HG02885 (cell line): ENCODE measurements around the gene CSTPP1.
"Not testable (repeated sequence)": the region's sequence is repeated elsewhere in the genome, so short reads cannot be mapped to it uniquely, and the experiment has no call there.

Source experiments
- ATAC-seq: cut with Tn5 transposase; IDR thresholded peaks from one replicate; pipeline ENCODE4 v1.9.1; 2021; ENCODE audit warnings: mild to moderate bottlenecking; ENCODE audit not compliant: unreplicated experiment, poor library complexity

The CSTPP1 gene

GRCh38 chr11:46949297-46949696, 12.7 kb downstream of the CSTPP1 start:
- no peak for ATAC-seq

GRCh38 chr11:46951864-46952263, 15.3 kb downstream of the CSTPP1 start:
- no peak for ATAC-seq

DNA sequence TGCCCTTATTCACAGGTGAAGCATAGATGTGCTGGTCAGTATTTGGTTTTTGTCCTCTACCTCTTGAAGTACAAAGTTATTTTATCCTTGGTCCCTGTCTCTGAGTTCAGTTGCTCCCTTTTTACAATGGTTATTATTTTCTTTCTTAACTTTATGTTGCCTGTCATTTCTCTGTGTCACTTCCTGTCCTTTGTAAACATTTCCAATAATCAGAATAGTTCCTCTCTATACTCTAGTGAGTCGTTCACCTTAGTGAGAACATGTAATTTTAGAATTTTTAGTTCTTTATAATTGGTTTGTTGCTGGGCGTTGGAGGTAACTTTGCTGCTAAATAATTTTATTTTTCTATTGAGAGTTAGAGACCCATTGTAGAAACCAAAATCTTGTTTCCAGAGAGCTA, 16.0 kb downstream of the CSTPP1 start:
- no peak for ATAC-seq

DNA sequence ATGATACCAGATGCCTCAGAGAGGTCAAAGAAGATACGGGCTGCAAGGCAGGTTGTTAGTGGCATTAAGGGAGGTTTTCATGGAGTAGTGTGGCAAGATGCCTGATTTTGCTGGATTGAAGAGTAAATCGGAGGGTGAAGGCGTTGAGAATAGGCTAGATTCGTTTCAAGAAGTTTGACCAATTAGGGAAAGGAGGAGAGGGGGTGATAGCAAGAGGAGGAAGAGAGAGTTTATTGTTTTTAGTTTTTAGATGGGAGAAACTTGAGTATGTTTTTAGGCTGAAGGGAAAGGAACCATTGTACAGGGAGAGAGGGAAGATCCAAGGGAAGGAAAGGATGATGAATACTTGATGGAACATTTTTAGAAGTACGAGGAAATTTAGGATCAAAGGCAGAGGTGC, 16.5 kb downstream of the CSTPP1 start:
- no peak for ATAC-seq

DNA sequence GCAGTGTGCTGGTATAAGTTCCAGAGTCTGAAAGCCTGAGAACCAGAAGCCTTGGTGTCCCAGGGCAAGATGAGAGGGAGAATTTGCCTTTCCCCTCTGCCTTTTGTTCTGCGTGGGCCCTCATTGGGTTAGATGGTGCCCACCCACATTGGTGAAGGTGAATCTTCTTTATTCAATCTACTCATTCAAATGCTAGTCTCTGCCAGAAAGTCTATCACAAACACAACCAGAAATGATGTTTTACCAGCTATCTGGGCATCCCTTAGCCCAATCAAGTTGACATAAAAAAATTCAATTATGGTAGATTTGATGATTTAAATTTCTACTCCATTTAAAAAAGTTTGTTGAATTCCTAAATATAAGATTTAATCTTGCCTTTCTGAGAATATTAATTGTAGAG, 22.2 kb downstream of the CSTPP1 start:
- ATAC-seq = no peak

- ATAC-seq = no peak
Measured at GRCh38 chr11:46961041-46961440, 24.5 kb downstream of the CSTPP1 start.

DNA sequence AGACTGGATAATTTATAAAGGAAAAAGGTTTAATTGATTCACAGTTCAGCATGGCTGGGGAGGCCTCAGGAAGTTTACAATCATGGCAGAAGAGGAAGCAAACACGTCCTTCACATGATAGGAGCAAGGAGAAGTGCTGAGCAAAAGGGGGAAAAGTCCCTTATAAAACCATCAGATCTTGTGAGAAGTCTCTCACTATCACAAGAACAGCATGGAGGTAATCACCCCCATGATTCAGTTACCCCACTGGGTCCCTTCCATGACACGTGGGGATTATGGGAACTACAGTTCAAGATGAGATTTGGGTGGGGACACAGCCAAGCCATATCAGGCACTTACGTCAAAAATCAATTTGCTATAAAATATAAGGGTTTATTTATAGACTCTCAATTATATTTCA, 25.3 kb downstream of the CSTPP1 start:
- not testable (repeated sequence) for ATAC-seq

GRCh38 chr11:46963844-46964243, 27.3 kb downstream of the CSTPP1 start:
- no peak for ATAC-seq

DNA sequence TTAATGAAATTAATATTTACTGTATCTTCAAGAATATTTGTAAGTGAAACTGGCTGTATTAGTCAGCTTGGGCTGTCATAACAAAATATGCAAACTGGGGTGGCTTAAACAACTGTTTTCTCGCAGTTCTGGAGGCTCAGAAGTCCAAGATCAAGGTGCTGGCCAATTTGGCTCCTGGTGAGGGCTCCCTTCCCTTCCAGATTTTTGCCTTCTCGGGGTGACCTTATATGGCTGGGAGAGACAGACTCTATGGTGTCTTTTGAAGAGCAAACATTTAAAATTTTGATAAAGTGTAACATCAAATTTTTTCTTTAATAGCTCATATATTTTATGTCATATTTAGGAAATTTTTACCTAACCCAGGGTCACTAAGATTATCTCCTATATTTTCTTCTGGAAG, 30.2 kb downstream of the CSTPP1 start:
- no peak for ATAC-seq

DNA sequence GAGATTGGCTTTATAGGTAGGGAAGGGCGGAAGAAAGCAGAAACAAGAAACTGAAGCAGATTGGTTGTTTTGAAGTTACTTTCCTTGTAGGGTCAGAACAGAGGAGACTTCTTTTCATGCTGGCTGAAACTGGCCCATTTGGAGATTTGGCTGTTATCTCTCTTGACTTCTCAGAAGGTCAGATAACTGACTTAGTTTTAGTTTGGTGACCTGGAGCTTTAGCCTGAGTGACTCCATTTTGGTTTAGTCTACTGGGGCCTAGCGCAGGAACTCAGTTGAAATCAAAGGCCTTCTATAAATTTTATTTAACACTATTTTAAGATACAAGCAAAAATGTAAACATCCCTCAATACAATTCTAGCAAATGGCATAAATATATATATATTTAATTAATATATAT, 31.4 kb downstream of the CSTPP1 start:
- ATAC-seq = no peak

DNA sequence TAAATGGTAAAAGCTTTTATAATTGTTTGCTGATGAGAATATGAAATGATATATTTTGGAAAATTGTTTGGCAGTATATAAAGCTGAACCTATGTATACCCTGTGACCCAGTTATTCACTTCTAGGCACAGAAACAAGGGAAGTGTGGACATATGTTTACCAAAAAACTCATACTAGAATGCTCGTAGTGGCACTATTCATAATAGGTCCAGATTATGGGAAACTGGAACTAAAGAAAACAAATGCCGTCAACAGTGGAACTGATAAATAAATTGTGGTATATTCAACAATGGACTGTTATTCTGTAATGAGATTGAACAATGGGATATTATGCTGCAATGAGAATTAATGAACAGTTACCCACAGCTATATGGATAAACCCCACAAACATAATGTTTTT, 32.8 kb downstream of the CSTPP1 start:
- no peak for ATAC-seq

GRCh38 chr11:46970913-46971625, 34.5 kb downstream of the CSTPP1 start:
- ATAC-seq = no peak

DNA sequence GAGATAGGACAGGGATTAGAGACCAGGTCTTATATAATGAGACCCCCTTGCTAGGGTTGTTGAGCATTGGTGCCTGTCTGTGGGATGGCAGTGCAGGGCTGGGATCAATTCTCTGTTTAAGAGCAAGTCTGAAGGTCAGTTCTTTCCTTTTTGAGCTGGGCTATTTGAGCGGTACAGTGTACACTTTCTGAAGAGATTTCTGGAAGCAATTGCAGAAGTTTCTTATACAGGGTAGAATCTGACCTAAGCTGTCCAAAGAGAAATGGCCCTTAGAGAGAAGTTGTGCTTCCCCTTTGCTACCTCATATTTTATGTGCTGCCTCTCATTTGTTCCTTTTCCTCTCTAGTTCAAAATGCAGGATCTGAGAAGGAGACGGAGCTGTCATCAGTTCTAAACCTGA, 35.8 kb downstream of the CSTPP1 start:
- ATAC-seq = no peak

GRCh38 chr11:46972821-46973220, 36.3 kb downstream of the CSTPP1 start:
- ATAC-seq = no peak

- peak; percentile 36 for ATAC-seq
Measured at GRCh38 chr11:46976182-46976854, 39.8 kb downstream of the CSTPP1 start.

DNA sequence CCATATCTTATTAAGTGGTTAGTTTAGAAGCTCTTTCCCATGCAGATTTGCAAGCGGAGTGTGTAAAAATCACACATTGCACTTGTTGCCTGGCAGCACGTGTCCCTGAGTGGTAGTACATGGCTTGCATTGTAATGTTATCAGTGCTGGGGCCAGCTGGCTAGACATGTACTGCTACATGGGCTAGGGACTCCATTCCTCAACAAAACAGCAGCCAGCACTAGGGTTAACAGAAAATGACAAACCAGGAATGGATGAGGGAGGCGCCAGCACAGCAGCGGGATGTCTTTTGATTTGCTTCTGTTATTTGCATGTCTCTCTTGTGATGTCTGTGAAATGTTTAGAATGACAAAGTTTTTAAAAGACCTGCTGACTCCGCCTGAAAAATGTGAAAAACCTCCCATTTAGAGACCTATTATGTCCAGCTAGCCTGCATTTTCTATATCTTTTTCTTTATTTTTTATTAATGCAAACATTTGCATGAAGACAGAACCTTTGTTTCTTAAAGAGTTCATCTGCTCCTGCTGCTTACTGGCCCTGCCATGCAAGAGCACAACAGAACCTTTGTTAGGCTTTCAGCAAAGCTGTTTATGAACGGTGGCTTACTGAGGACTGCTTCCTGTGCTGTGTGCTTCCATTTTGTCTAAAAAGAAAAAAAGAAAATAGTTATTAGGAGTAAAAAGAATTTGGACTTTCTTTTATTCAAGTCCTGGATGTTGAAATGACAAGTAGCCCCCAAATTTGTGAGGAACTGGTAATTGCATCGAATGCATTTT, 40.7 kb downstream of the CSTPP1 start:
- ATAC-seq = no peak

- no peak for ATAC-seq
Measured at GRCh38 chr11:46978005-46978491, 41.5 kb downstream of the CSTPP1 start.

GRCh38 chr11:46979358-46979757, 42.8 kb downstream of the CSTPP1 start:
- ATAC-seq = no peak

GRCh38 chr11:46981436-46981835, 44.9 kb downstream of the CSTPP1 start:
- no peak for ATAC-seq

DNA sequence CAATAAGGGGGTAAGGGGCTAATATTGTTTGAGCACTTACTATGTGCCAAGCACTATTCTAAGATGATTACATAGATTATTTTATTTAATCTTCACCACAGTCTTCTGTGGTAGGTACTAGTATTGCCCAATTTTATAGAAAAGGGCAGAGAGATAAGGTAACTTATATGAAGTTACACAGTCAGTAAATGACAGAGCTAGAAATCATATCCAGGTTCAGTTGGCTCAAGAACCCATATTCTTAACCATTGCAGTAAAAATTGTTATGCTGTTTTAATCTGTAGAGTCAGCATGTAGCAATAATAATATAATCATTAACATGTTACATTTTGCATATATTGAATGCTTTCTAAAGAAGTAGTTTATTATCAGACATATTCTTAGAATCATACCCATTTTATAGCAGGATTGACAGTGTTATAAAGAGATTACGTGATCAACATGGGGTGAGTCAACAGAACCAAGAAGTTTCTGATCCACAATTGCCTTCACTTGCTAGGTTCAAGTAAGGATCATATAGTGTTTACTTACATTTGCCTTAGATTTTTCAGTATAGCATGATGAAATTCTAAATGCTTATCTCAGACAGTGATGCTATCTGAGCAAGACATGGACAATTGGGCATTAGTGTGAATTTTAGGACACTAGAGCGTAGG, 46.4 kb downstream of the CSTPP1 start:
- no peak for ATAC-seq

DNA sequence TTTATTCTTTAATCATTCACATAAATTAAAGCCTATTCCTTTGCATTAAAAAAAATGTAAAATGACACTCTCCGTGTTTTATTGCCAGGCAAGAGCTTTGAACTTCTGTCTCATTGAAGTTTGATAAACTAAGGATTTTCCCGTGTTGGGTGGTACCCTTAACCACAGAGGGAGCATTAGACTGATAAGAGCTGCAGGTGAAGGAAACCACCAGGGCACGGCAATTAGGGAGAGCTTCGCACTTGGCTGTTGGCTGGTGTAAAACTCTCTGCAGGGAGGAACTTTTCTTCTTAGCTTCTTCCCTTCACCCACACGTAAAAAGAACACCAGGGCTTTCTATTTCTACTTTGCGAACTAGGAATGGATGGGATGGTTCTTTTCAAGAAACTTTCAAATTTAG, 47.0 kb downstream of the CSTPP1 start:
- ATAC-seq = no peak
